ENCODE measurements around the gene SLC25A28.

Gene SLC25A28

GRCh38 chr10:99569253-99569939 lies 50.8 kb downstream of the SLC25A28 start:
- TF ChIP-seq, protein P1, sequence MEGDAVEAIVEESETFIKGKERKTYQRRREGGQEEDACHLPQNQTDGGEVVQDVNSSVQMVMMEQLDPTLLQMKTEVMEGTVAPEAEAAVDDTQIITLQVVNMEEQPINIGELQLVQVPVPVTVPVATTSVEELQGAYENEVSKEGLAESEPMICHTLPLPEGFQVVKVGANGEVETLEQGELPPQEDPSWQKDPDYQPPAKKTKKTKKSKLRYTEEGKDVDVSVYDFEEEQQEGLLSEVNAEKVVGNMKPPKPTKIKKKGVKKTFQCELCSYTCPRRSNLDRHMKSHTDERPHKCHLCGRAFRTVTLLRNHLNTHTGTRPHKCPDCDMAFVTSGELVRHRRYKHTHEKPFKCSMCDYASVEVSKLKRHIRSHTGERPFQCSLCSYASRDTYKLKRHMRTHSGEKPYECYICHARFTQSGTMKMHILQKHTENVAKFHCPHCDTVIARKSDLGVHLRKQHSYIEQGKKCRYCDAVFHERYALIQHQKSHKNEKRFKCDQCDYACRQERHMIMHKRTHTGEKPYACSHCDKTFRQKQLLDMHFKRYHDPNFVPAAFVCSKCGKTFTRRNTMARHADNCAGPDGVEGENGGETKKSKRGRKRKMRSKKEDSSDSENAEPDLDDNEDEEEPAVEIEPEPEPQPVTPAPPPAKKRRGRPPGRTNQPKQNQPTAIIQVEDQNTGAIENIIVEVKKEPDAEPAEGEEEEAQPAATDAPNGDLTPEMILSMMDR (IDR thresholded peaks at IDR 0.05; ENCODE audit: low read depth, low read length), result no peak
- no peak overlapping the region for H3K4me3 ChIP-seq (replicated peaks in 1 of 2; ENCODE audit: low read depth in 2 of 2, low read length in 2 of 2)

DNA sequence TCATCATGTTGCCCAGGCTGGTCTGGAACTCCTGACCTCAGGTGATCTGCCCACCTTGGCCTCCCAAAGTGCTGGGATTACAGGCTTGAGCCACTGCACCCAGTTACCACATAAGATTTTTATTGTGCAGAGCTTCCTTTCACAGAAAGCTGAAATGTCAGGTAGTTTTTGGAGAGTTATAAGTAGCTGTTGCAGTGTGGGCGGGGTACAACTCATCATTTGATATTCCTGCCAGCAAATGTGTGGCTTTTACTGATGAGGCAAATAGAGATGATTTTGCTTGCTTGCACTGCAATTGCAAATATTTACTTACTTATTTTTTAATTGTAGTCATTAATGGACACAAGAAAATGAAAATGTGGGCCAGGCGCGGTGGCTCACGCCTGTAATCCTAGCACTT lies 55.1 kb downstream of the SLC25A28 start:
- TF ChIP-seq, protein P1 (IDR thresholded peaks at IDR 0.05; ENCODE audit: low read depth, low read length), result no peak
- no peak overlapping the region for H3K4me3 ChIP-seq (replicated peaks in 1 of 2; ENCODE audit: low read depth in 2 of 2, low read length in 2 of 2)
- DNase-seq (ENCODE audit: low read depth in 2 of 2), result no peak

More at GRCh38 chr10:99569253-99569939, 50.8 kb downstream of the SLC25A28 start:
- no peak for DNase-seq (ENCODE audit: low read depth in 2 of 2)

GRCh38 chr10:99564361-99564760 lies 55.9 kb downstream of the SLC25A28 start:
- DNase-seq (ENCODE audit: low read depth in 2 of 2), result no peak

DNA sequence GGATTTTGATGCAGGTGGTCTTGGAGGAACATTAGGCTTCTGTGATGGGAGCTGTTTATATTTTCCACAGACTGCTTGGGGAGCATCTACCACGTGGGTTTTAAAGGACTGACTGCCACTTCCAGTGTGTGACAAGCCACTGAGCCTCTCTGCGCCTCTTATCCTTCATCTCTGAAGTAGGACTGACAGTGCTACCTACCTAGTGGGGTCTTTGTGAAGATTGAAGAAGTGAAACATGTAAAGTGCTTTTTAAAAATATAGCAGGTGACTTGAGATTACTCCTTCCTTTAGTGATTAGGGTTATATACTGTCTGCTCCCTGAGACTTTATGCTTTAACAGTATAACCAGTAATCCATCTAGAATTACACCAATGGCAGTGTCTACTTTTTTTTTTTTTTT lies 57.6 kb downstream of the SLC25A28 start:
- TF ChIP-seq, protein P1 (IDR thresholded peaks at IDR 0.05; ENCODE audit: low read depth, low read length), result no peak
- no peak overlapping the region for H3K4me3 ChIP-seq (replicated peaks in 1 of 2; ENCODE audit: low read depth in 2 of 2, low read length in 2 of 2)
- DNase-seq (ENCODE audit: low read depth in 2 of 2), result no peak

More at GRCh38 chr10:99564361-99564760, 55.9 kb downstream of the SLC25A28 start:
- H3K4me3 ChIP-seq (replicated peaks in 1 of 2; ENCODE audit: low read depth in 2 of 2, low read length in 2 of 2), result no peak overlapping the region
- TF ChIP-seq, protein P1 (IDR thresholded peaks at IDR 0.05; ENCODE audit: low read depth, low read length), result no peak

Measured in cardiac fibroblast (primary cell).